ENCODE measurements around the gene CKAP2L.

CKAP2L gene

GRCh38 chr2:112730216-112730615, 34.2 kb downstream of the CKAP2L start:
- no peak for FAIRE-seq
- DNase-seq (ENCODE audit: insufficient read length, low spot score) = no peak
- TF ChIP-seq TAF1 (IDR thresholded peaks at IDR 0.05; ENCODE audit: low read depth, low read length) (no peak), POLR2AphosphoS5 (IDR thresholded peaks at IDR 0.05; ENCODE audit: low read depth, low read length) (no peak), POLR2A (IDR thresholded peaks at IDR 0.05; ENCODE audit: low read depth, low read length) (no peak), PAX5 (IDR thresholded peaks at IDR 0.05; ENCODE audit: insufficient read depth, low read length, severe bottlenecking) (no peak), SPI1 (IDR thresholded peaks at IDR 0.05; ENCODE audit: low read depth, low read length) (no peak)

- no peak for TF ChIP-seq POU2F2 (IDR thresholded peaks at IDR 0.05; ENCODE audit: low read depth, low read length)
- no peak for TF ChIP-seq POLR2AphosphoS5 (IDR thresholded peaks at IDR 0.05; ENCODE audit: low read depth, low read length)
- TF ChIP-seq POLR2A (IDR thresholded peaks at IDR 0.05; ENCODE audit: low read depth, low read length) = no peak
- TF ChIP-seq SPI1 (IDR thresholded peaks at IDR 0.05; ENCODE audit: low read depth, low read length) = no peak
- TF ChIP-seq PAX5 (IDR thresholded peaks at IDR 0.05; ENCODE audit: insufficient read depth, low read length, severe bottlenecking) = no peak
- TF ChIP-seq TAF1 (IDR thresholded peaks at IDR 0.05; ENCODE audit: low read depth, low read length) = no peak
- FAIRE-seq (no peak), DNase-seq (ENCODE audit: insufficient read length, low spot score) (no peak)
Observed at GRCh38 chr2:112728378-112729175, 35.8 kb downstream of the CKAP2L start.

DNA sequence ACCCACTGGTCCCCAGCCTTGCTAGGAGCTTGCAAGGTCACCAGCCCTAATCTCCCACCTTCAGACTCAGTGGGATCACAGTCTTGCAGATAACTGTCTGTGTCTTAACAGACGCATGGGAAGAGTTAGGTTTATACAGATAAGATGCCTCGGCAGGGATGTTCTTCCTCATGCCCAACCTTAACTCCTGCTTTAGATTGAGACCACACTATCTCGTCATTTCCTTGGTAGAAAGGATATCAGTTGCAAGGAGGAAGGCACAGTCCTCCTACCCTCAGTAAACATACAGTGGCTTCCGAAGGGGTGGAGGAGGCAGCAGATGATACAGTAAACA, 36.4 kb downstream of the CKAP2L start:
- TF ChIP-seq SPI1 (IDR thresholded peaks at IDR 0.05; ENCODE audit: low read depth, low read length) (no peak), PAX5 (IDR thresholded peaks at IDR 0.05; ENCODE audit: insufficient read depth, low read length, severe bottlenecking) (no peak), TAF1 (IDR thresholded peaks at IDR 0.05; ENCODE audit: low read depth, low read length) (no peak)
- DNase-seq (ENCODE audit: insufficient read length, low spot score) (no peak), FAIRE-seq (no peak)

- TF ChIP-seq POLR2A (IDR thresholded peaks at IDR 0.05; ENCODE audit: low read depth, low read length) (no peak), SPI1 (IDR thresholded peaks at IDR 0.05; ENCODE audit: low read depth, low read length) (no peak), POLR2AphosphoS5 (IDR thresholded peaks at IDR 0.05; ENCODE audit: low read depth, low read length) (no peak), POU2F2 (IDR thresholded peaks at IDR 0.05; ENCODE audit: low read depth, low read length) (no peak), PAX5 (IDR thresholded peaks at IDR 0.05; ENCODE audit: insufficient read depth, low read length, severe bottlenecking) (no peak), TAF1 (IDR thresholded peaks at IDR 0.05; ENCODE audit: low read depth, low read length) (no peak)
- no peak for FAIRE-seq
- DNase-seq (ENCODE audit: insufficient read length, low spot score) = no peak
Observed at GRCh38 chr2:112727276-112728028, 37.0 kb downstream of the CKAP2L start.

DNA sequence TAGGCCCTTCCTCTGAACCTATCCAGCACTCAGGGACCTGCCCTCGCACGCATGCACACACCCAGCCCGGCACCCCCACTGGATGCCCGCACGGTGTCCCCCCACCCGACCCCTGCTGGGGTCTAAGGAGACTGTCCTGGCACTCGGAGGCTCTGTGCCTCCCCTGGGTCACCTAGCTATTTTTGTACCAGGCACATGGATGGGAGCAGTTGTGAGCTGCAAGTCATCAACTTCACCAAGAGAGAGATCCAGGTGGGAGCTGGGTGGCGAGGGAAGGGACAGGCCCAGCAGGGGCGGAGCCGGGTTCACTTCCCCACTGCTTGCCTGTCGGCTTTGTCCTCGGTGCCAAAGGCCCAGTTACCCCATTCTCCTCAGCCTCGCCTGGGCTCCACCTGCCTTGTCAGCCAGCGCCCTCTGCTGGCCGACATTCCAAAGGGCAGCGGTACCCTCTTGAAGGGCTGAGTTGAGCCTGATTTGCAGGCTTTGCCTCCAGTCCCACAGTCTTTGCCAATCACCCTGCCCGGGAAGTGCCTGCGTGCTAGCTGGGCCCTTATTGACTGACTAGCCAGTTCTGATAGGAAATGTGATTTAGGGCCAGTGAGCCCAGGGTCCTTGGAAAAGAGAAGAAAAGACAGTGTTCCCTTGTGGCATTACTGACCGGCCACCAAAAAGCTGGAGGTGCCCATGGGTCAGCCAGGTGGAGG, 37.8 kb downstream of the CKAP2L start:
- FAIRE-seq (peak; percentile 99), DNase-seq (ENCODE audit: insufficient read length, low spot score) (peak; percentile 93)
- TF ChIP-seq SPI1 (IDR thresholded peaks at IDR 0.05; ENCODE audit: low read depth, low read length) (peak; percentile 90), PAX5 (IDR thresholded peaks at IDR 0.05; ENCODE audit: insufficient read depth, low read length, severe bottlenecking) (peak; percentile 12), TAF1 (IDR thresholded peaks at IDR 0.05; ENCODE audit: low read depth, low read length) (no peak), POU2F2 (IDR thresholded peaks at IDR 0.05; ENCODE audit: low read depth, low read length) (0 out of 2 replicates have a peak, but pooled peaks have one; percentile 17), POLR2AphosphoS5 (IDR thresholded peaks at IDR 0.05; ENCODE audit: low read depth, low read length) (no peak), POLR2A (IDR thresholded peaks at IDR 0.05; ENCODE audit: low read depth, low read length) (no peak)

GRCh38 chr2:112725545-112726457, 38.6 kb downstream of the CKAP2L start:
- TF ChIP-seq SPI1 (IDR thresholded peaks at IDR 0.05; ENCODE audit: low read depth, low read length) (no peak), POU2F2 (IDR thresholded peaks at IDR 0.05; ENCODE audit: low read depth, low read length) (no peak), POLR2A (IDR thresholded peaks at IDR 0.05; ENCODE audit: low read depth, low read length) (no peak), PAX5 (IDR thresholded peaks at IDR 0.05; ENCODE audit: insufficient read depth, low read length, severe bottlenecking) (no peak), POLR2AphosphoS5 (IDR thresholded peaks at IDR 0.05; ENCODE audit: low read depth, low read length) (no peak)
- DNase-seq (ENCODE audit: insufficient read length, low spot score) = peak; percentile 50
- peak; percentile 45 for FAIRE-seq

DNA sequence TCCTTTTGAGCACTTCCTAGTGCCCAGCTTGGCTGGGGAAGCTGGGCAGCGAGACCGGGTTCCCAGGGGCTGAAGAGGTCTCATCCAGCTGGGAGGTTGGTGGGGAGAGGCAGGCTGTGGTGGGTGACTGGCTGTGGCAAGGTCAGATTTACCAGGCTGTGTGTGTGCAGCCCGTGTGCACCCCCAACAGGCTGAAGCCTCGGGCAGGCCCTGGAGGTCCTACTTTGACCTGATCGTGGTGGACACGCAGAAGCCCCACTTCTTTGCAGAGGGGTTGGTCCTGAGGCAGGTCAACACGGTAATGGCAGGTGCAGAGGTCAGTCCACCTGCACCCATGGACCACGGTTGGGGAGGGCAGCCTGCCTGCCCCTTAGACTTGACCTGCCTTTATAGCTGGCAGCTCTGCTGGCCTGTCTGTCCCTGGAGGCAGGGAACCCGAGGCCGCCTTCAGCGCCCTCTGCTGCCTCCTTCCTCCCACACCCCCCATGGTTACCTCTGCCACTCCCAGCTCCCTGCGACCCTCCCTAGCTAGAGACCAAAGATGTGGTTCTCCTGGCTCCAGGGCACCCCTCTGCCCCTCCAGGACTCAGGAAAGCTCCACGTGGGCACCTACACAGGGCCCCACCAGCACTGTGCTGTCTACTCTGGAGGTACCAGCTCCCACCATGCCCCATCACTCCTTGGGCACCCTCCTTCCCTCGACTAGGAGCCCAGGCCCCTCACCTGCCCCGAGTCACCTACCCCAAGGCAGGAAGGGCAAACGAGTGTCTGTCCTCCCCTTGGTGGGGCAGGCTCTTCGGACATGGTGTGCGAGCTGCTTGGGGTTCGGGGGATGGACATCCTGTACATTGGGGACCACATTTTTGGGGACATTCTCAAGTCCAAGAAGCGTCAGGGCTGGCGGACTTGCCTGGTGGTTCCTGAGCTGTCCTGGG, 39.6 kb downstream of the CKAP2L start:
- peak; percentile 76 for FAIRE-seq
- TF ChIP-seq PAX5 (IDR thresholded peaks at IDR 0.05; ENCODE audit: insufficient read depth, low read length, severe bottlenecking) (no peak), TAF1 (IDR thresholded peaks at IDR 0.05; ENCODE audit: low read depth, low read length) (no peak), POLR2AphosphoS5 (IDR thresholded peaks at IDR 0.05; ENCODE audit: low read depth, low read length) (no peak), POU2F2 (IDR thresholded peaks at IDR 0.05; ENCODE audit: low read depth, low read length) (no peak), POLR2A (IDR thresholded peaks at IDR 0.05; ENCODE audit: low read depth, low read length) (no peak), SPI1 (IDR thresholded peaks at IDR 0.05; ENCODE audit: low read depth, low read length) (no peak)
- peak; percentile 54 for DNase-seq (ENCODE audit: insufficient read length, low spot score)

- DNase-seq (ENCODE audit: insufficient read length, low spot score) (no peak), FAIRE-seq (peak; percentile 5)
- TF ChIP-seq POU2F2 (IDR thresholded peaks at IDR 0.05; ENCODE audit: low read depth, low read length) (no peak), POLR2AphosphoS5 (IDR thresholded peaks at IDR 0.05; ENCODE audit: low read depth, low read length) (no peak), PAX5 (IDR thresholded peaks at IDR 0.05; ENCODE audit: insufficient read depth, low read length, severe bottlenecking) (no peak), TAF1 (IDR thresholded peaks at IDR 0.05; ENCODE audit: low read depth, low read length) (no peak), SPI1 (IDR thresholded peaks at IDR 0.05; ENCODE audit: low read depth, low read length) (no peak), POLR2A (IDR thresholded peaks at IDR 0.05; ENCODE audit: low read depth, low read length) (no peak)
Observed at GRCh38 chr2:112723995-112724394, 40.4 kb downstream of the CKAP2L start.
